Activated naive CD4-positive, alpha-beta T cell treated with anti-CD3 and anti-CD28 coated beads for 36 hours (primary cell): Measurements from ENCODE around the gene YTHDF1. TPM values are rescaled to one million over a fixed set of nuclear protein-coding genes. Genes with fewer than 3 reads are reported as not detected.

ENCODE experiments used
- CTCF ChIA-PET: fragments of 350-600 bp; sonication (Branson Sonifier 250); formaldehyde crosslinking; loops from one replicate; lab custom pipeline; 2021; ENCODE audit warnings: antibody characterized with exemption; lab: Charles Lee
- DNase-seq: peaks from one replicate; pipeline ENCODE4 v3.0.0-alpha.2; 2020
- H3K27ac Mint-ChIP-seq: one replicate; pipeline ENCODE4 v1.8.0; 2021; ENCODE audit warnings: mild to moderate bottlenecking, mixed read lengths
- H3K27me3 Mint-ChIP-seq: one replicate; pipeline ENCODE4 v1.8.0; 2021; ENCODE audit warnings: low read depth, mixed read lengths
- H3K36me3 Mint-ChIP-seq: one replicate; pipeline ENCODE4 v1.8.0; 2021; ENCODE audit warnings: low read depth, mixed read lengths
- H3K4me1 Mint-ChIP-seq: one replicate; pipeline ENCODE4 v1.8.0; 2021; ENCODE audit warnings: low read depth, mixed read lengths
- H3K4me3 Mint-ChIP-seq: one replicate; pipeline ENCODE4 v1.8.0; 2021; ENCODE audit warnings: mild to moderate bottlenecking, moderate library complexity, mixed read lengths
- H3K9me3 Mint-ChIP-seq: one replicate; pipeline ENCODE4 v1.8.0; 2021; ENCODE audit warnings: mixed read lengths
- intact Hi-C: fragments of 100-400 bp; cut with micrococcal nuclease; formaldehyde crosslinking; loops from one replicate; pipeline ENCODE4 v1.15.1; 2023
- total RNA-seq, 2 experiments: library from RNA; stranded (reverse); gene quantifications; one replicate each; pipeline ENCODE4 v1.2.3, GENCODE V29; 2021

YTHDF1 gene
- total RNA-seq, 2 experiments from 2014 or later: 27.6 to 27.8 TPM

DNA sequence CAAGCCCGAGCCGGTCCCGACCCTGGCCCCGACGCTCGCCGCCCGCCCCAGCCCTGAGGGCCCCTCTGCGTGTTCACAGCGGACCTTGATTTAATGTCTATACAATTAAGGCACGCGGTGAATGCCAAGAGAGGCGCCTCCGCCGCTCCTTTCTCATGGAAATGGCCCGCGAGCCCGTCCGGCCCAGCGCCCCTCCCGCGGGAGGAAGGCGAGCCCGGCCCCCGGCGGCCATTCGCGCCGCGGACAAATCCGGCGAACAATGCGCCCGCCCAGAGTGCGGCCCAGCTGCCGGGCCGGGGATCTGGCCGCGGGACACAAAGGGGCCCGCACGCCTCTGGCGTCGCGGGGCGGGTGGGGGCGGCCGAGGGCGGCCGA, 37.5 kb downstream of the YTHDF1 start:
- Mint-ChIP-seq H3K9me3 (no peaks in the 10 kb centered on the region), H3K4me1 (peaks cover 14% of the 10 kb centered on the region), H3K36me3 (no peaks in the 10 kb centered on the region), H3K4me3 (no peak overlapping the region), H3K27me3 (peaks cover 30% of the 10 kb centered on the region), H3K27ac (no peak overlapping the region)
- intact Hi-C loops: loop anchor here (2.0 to 5.0 kb wide), 2 partner anchors 171 to 206 kb away; partner anchors contain the start of gene BHLHE23
- CTCF ChIA-PET: no interaction called here
- DNase-seq: no peak

DNA sequence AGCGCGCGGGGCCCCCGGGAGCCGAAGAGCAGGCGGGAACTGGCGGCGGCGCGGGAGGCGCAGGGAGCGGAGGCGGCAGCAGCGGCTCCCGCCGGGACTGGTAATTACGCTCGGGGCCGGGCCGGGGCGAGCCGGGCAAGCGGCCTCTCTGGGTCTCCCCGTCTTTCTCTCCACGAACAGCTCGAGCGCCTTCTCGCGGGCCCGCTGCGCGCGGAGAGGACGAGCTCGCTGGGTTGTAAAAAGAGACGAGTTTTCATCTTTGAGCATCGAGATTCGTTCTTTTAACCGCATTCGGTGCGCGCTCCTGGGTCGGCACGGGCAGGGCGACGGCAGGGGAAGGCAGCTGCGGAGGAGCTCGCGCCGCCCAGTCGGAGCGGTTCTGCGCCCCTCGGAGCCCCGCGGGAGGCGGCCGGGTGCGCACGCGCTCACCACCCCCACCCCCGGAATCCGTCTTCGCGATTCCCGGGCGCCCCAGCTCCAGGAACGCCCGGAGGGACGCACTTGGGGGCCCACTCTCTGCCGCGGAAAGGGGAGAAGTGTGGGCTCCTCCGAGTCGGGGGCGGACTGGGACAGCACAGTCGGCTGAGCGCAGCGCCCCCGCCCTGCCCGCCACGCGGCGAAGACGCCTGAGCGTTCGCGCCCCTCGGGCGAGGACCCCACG, 38.0 kb downstream of the YTHDF1 start:
- Mint-ChIP-seq H3K27me3 (peaks cover 30% of the 10 kb centered on the region), H3K27ac (no peak overlapping the region), H3K4me1 (peaks cover 14% of the 10 kb centered on the region), H3K9me3 (no peaks in the 10 kb centered on the region), H3K36me3 (no peaks in the 10 kb centered on the region), H3K4me3 (no peak overlapping the region)
- DNase-seq: no peak
- intact Hi-C loops: loop anchor here (2.0 to 5.0 kb wide), 2 partner anchors 171 to 205 kb away; partner anchors contain the start of gene BHLHE23
- CTCF ChIA-PET: no interaction called here

DNA sequence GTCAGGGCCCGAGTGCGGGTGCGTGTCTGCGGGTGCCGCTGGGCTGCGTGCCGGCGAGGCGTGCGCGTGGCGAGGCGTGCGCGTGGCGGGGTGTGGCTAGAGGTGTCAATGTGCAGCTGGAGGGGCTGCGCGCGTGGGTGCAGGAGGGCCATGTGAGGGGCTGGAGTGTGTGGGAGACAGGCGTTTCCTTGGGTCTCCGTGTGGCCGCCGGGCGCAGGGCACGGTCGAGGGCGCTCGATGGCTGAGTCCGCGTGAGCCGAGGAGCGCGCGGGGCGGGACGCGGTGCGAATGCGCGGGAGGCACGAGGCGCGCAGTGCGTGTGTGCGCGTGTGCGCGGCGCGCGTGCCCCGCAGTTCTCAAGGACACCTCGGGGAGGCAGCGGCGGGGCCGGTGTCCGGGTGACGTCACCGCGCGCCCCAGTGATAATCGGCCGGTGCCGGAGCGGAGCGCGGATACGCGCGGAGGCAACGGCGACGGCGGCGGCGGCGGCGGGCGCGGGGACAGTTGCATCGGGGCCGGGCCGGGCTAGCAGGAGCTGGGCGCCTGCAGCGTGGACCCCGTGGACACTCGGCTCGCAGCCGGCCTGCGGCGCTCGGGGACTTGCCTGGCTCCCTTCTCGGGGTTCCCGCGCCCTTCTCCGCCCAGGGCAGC, 38.7 kb downstream of the YTHDF1 start:
- H3K9me3 Mint-ChIP-seq: no peaks in the 10 kb centered on the region
- peaks cover 14% of the 10 kb centered on the region for H3K4me1 Mint-ChIP-seq
- CTCF ChIA-PET: no interaction called here
- intact Hi-C loops: loop anchor here (5.0 kb wide), 1 partner anchor 170 kb away; the partner anchor contains the start of gene BHLHE23
- no peak overlapping the region for H3K4me3 Mint-ChIP-seq
- no peaks in the 10 kb centered on the region for H3K36me3 Mint-ChIP-seq
- peak; percentile 44 for DNase-seq
- H3K27ac Mint-ChIP-seq: no peak overlapping the region
- peaks cover 33% of the 10 kb centered on the region for H3K27me3 Mint-ChIP-seq

DNA sequence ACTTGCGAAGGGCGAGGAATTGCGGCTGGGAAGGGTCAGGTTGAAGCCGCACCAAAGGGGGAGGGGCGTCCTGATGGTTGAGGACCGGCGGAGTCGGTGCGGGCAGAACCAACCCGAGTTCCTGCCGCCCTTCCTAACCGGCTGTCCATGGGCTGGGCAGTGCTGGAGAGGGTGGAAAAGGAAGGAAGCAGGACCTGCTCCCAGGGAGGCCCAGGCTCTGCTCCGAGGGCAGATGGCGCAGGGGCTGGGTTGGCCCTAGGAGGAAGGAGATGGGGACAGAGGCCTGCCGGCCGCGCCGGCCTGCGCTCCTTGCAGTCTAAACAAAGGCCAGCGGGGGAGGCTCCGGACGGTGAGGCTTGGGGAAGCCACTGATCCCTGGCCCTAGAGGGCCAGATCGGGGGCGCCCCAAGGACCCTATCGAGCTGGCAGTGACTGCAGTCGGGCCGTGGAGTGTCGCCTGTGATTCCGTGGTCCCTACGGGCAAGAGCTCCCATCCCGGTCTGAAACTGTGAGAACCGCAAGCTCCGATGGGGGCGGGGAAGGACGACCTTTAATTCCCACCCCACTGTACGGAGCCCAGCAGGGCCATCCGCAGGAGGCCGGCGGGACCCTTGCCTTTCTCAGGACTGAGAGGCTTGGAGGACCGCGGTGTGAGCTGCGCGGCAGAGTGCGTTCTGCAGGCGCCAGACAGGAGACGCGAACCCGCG, 39.4 kb downstream of the YTHDF1 start:
- no peak overlapping the region for H3K4me3 Mint-ChIP-seq
- H3K27ac Mint-ChIP-seq: no peak overlapping the region
- H3K4me1 Mint-ChIP-seq: peaks cover 14% of the 10 kb centered on the region
- DNase-seq: no peak
- H3K36me3 Mint-ChIP-seq: no peaks in the 10 kb centered on the region
- CTCF ChIA-PET: no interaction called here
- peaks cover 40% of the 10 kb centered on the region for H3K27me3 Mint-ChIP-seq
- intact Hi-C loops: loop anchor here (5.0 kb wide), 1 partner anchor 169 kb away; the partner anchor contains the start of gene BHLHE23
- no peaks in the 10 kb centered on the region for H3K9me3 Mint-ChIP-seq

DNA sequence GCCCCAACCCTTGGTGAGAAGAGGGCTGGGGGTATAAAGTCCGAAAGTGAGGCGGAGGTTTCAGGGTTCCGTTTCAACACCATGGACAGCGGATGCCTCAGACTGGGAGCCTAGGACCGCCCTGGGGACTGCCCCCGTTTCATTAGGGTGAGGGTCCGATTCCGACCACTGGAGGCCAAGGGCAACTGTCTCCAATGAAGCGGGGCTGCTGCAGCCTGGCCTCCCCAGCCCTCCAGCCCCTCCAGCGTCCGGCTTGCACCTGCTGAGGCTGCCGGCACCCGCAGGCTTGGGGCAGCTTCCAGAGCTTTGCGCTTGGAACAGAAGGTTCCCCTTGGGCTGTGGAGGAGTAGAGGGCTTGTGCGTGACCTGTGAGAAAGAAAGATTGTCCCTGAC, 39.9 kb downstream of the YTHDF1 start:
- H3K36me3 Mint-ChIP-seq: no peaks in the 10 kb centered on the region
- no peak for DNase-seq
- no peak overlapping the region for H3K27ac Mint-ChIP-seq
- H3K4me3 Mint-ChIP-seq: no peak overlapping the region
- CTCF ChIA-PET: no interaction called here
- intact Hi-C loops: loop anchor here (5.0 kb wide), 1 partner anchor 169 kb away; the partner anchor contains the start of gene BHLHE23
- peaks cover 40% of the 10 kb centered on the region for H3K27me3 Mint-ChIP-seq
- H3K9me3 Mint-ChIP-seq: no peaks in the 10 kb centered on the region
- peaks cover 14% of the 10 kb centered on the region for H3K4me1 Mint-ChIP-seq

DNA sequence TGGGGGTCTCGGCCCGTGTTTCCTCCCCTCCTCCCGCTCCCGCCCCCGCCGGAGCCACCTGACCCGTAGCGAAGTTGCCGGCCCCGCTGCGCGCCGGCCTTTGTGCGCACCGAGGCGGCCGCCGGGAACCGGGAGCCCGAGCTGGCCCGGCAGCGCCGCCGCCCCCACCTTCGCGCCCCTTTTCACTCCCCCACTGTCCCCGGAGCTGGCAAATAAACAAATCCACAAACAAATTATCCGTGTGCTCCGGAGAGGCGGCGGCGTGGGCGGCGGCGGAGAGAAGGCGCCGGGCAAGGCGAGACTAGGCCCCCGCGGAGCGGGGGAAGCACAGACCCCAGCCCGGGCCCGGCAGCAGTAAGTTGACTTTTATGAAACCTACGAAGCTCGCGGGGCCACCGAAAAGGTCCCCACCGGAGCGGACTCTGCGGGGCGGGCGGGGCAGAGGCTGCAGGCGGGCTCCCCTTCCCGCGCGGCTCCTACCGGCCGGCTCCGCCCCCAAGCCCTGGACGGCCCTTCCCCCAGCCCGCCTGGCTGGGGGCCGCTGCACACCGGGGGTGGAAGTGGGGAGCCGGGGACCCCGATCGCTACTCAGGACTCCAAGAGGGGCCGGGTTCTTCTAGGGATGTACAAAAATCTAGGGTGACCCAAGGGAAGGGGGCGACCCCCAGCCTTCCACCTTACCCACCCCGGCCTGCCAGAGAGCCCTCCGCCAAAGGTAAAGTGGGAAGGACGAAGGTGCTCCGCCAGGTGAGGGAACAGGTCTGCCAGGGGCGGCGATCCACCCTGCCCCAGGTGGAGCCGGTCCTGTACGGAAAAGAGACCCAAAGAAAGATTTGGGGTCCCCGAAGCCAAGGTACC, 40.7 kb downstream of the YTHDF1 start:
- DNase-seq: no peak
- Mint-ChIP-seq H3K4me3 (no peak overlapping the region), H3K27ac (no peak overlapping the region), H3K4me1 (peaks cover 14% of the 10 kb centered on the region), H3K27me3 (peaks cover 38% of the 10 kb centered on the region), H3K36me3 (no peaks in the 10 kb centered on the region), H3K9me3 (no peaks in the 10 kb centered on the region)
- CTCF ChIA-PET: no interaction called here
- intact Hi-C loops: loop anchor here (5.0 kb wide), 1 partner anchor 168 kb away; the partner anchor contains the start of gene BHLHE23

DNA sequence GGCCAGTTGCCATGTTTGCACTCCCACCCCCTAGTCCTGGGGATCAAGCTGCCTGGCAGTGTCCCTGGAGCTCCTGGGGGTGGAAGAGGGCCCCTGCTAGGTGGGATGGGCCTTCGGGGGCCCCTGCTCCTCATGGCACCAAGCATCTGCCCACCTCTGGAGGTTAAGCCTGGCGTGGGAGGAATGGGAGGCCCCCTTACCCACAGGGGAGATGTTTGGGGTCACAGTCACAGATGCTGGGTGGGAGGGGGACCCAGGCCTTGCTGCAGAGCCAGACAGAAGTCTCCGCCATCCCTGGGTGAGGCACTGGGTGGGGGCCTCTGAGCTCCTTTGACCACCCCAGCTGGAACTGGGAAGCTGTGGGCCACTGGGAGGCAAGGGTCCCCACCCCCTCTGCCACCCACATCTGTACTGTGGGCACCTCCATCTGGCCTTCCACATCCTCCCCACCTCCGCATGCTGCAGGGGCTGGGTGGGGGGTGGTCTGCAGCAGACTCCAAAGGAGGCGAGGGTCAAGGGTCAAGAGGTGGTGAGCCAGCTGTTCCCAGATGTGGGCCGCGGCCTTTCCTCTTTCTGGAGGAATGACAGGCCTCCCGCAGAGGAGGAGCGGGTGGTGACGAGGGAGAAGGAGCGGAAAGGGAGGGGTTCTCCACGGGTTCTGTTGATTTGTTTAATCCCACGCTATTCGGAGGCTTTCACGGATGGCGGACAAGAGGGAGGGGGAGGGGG, 41.5 kb downstream of the YTHDF1 start:
- H3K36me3 Mint-ChIP-seq: no peaks in the 10 kb centered on the region
- peaks cover 12% of the 10 kb centered on the region for H3K4me1 Mint-ChIP-seq
- DNase-seq: no peak
- peaks cover 35% of the 10 kb centered on the region for H3K27me3 Mint-ChIP-seq
- CTCF ChIA-PET: interaction anchor here (1.0 kb wide), 1 partner anchor 10 kb away, joined by 3 read pairs; no protein-coding TSS in a partner anchor
- intact Hi-C loops: loop anchor here (5.0 kb wide), 1 partner anchor 167 kb away; the partner anchor contains the start of gene BHLHE23
- no peak overlapping the region for H3K4me3 Mint-ChIP-seq
- no peaks in the 10 kb centered on the region for H3K9me3 Mint-ChIP-seq
- no peak overlapping the region for H3K27ac Mint-ChIP-seq

DNA sequence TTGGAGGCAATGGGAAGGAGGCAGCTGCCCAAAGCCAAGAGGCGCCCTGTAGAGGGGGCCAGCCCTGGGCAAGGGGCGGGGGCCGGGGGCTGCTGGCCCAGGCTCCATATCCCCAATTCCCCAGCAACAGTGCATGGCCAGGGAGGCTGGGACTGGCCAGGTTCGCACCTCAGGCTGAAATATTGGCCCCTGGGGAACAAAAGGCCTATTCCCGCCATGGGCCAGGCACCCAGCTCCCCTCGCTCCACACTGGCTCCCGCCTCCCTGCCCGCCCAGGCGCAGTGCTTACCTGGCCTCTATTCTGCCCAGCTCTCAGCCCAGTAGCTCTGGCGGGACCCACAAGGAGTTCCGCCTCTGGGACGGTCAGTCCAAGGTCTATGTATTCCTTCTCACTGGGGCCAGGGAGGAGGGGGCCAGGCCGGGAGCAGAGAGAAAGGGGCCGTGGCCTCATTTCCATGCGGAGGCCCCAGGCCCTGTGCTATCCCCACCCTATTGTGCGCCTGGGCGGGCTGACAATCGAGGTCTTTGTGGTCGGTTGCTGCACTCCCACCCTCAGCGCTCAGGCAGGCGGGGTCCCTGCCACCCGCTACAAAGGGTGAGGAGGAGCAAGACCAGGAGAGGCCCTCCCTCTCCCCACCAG, 42.3 kb downstream of the YTHDF1 start:
- H3K9me3 Mint-ChIP-seq: no peaks in the 10 kb centered on the region
- peaks cover 10% of the 10 kb centered on the region for H3K4me1 Mint-ChIP-seq
- H3K4me3 Mint-ChIP-seq: no peak overlapping the region
- H3K36me3 Mint-ChIP-seq: no peaks in the 10 kb centered on the region
- no peak overlapping the region for H3K27ac Mint-ChIP-seq
- no peak for DNase-seq
- CTCF ChIA-PET: interaction anchor here (0.6 to 1.0 kb wide), 2 partner anchors 10 to 93 kb away, joined by 3 read pairs; no protein-coding TSS in a partner anchor
- intact Hi-C loops: no loop called here
- peaks cover 33% of the 10 kb centered on the region for H3K27me3 Mint-ChIP-seq

DNA sequence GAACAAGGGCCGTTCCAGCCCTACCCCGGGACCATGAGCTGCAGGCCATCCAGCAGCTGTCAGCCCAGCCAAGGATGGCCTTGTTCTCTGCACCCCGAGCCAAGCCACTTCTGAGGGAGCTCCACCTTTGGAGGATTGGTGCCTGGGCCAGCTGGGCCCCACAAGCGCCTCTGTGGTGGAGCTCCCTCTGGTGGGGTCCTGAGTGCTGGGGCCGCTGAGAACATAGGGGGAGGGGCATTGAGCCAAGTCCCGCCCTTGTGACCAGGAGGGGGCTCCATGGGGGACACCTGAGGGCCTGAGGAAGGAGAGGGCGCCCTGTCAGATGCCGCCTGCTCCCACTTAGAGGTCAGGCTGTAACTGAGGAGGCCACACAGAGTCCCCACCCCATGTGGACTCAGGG, 43.2 kb downstream of the YTHDF1 start:
- CTCF ChIA-PET: interaction anchor here (0.6 kb wide), 1 partner anchor 92 kb away, joined by 3 read pairs; no protein-coding TSS in a partner anchor
- no peak for DNase-seq
- Mint-ChIP-seq H3K27ac (no peak overlapping the region), H3K36me3 (no peaks in the 10 kb centered on the region), H3K27me3 (peaks cover 31% of the 10 kb centered on the region), H3K9me3 (no peaks in the 10 kb centered on the region), H3K4me1 (peaks cover 8% of the 10 kb centered on the region), H3K4me3 (no peak overlapping the region)
- intact Hi-C loops: no loop called here

DNA sequence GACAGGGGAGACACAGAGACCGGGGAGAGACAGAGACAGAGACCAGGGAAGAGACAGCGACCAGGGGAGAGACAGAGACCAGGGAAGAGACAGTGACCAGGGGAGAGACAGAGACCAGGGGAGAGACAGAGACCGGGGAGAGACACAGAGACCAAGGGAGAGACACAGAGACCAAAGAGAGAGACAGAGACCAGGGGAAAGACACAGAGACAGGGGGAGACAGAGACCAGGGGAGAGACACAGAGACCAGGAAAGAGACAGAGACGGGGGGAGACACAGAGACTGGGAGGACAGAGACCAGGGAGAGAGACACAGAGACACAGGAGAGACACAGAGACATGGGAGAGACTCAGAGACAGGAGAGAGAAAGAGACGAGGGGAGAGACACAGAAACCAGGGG, 43.9 kb downstream of the YTHDF1 start:
- no peak overlapping the region for H3K4me3 Mint-ChIP-seq
- intact Hi-C loops: no loop called here

DNA sequence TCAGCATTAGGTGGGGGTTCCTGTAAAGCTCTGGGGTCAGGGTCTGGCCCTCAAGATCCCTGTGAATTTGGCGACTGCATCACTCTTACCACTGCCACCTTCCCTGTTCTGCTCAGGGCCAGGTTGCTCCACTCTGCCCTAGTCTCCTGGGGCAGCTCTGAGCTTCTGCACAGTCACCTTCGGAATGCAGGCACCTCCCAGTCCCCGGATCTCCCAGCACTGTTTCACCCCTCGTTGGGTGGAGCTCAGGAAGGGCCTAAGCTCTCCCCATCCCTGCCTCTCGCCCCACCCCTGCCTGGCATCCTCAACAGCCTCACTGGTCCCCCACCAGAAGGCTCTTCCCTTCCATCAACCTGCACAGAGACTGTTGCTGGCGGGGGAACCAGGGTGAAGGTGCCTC, 46.2 kb downstream of the YTHDF1 start:
- CTCF ChIA-PET: no interaction called here
- no peak overlapping the region for H3K4me3 Mint-ChIP-seq
- no peak for DNase-seq
- H3K36me3 Mint-ChIP-seq: no peaks in the 10 kb centered on the region
- peaks cover 19% of the 10 kb centered on the region for H3K27me3 Mint-ChIP-seq
- no peaks in the 10 kb centered on the region for H3K9me3 Mint-ChIP-seq
- H3K27ac Mint-ChIP-seq: no peak overlapping the region
- peaks cover 1% of the 10 kb centered on the region for H3K4me1 Mint-ChIP-seq
- intact Hi-C loops: no loop called here

More for the DNA sequence above, 43.9 kb downstream of the YTHDF1 start:
- Mint-ChIP-seq H3K36me3 (no peaks in the 10 kb centered on the region), H3K4me1 (peaks cover 7% of the 10 kb centered on the region), H3K9me3 (no peaks in the 10 kb centered on the region), H3K27ac (no peak overlapping the region), H3K27me3 (peaks cover 29% of the 10 kb centered on the region)
- no peak for DNase-seq
- CTCF ChIA-PET: no interaction called here
